DND-41 (cell line): ENCODE data around the gene COG3.

ENCODE experiments used
- EZH2 ChIP-seq: IDR thresholded peaks from 3 replicates; pipeline ENCODE4 v1.6.1; 2012; ENCODE audit warnings: borderline replicate concordance, low read depth, mild to moderate bottlenecking, moderate library complexity, low read length, inconsistent platforms; ENCODE audit not compliant: severe bottlenecking
- TF ChIP-seq, protein P1 (sequence below): IDR thresholded peaks from 2 replicates; pipeline ENCODE4 v1.5.1; 2012; ENCODE audit warnings: borderline replicate concordance, low read length, moderate library complexity, mild to moderate bottlenecking; ENCODE audit not compliant: poor library complexity, severe bottlenecking; ENCODE audit errors: extremely low read depth

DNA sequence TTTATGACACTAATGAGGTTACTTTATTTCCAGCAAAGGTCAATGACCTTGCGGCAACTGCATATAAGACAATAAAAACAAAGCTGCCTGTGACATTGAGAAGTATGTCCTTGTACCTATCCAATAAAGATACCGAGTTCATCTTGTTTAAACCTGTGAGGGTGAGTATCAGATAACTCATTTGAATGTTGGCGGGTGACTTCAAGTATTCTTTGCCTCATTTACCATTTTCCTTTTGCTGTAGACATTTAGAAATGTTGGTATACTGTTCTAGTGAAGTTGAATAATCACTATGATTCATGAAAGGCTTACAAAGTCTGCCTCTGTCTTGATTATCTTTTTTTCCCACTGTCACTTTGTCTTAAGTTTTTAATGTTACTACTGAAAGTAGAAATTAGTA, 65.0 kb downstream of the COG3 start:
- TF ChIP-seq, protein P1, sequence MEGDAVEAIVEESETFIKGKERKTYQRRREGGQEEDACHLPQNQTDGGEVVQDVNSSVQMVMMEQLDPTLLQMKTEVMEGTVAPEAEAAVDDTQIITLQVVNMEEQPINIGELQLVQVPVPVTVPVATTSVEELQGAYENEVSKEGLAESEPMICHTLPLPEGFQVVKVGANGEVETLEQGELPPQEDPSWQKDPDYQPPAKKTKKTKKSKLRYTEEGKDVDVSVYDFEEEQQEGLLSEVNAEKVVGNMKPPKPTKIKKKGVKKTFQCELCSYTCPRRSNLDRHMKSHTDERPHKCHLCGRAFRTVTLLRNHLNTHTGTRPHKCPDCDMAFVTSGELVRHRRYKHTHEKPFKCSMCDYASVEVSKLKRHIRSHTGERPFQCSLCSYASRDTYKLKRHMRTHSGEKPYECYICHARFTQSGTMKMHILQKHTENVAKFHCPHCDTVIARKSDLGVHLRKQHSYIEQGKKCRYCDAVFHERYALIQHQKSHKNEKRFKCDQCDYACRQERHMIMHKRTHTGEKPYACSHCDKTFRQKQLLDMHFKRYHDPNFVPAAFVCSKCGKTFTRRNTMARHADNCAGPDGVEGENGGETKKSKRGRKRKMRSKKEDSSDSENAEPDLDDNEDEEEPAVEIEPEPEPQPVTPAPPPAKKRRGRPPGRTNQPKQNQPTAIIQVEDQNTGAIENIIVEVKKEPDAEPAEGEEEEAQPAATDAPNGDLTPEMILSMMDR: no peak
- no peak for TF ChIP-seq EZH2
